Mesendoderm (in vitro differentiated cells): ENCODE results near the gene FH.
A peak's percentile ranks its signal among the peaks of the same experiment; 100 is the strongest.

ENCODE experiments used
- DNase-seq: peaks from one replicate; pipeline ENCODE4 v3.0.0; 2013
- H2AK5ac ChIP-seq: 2 replicates; pipeline ENCODE4 v1.6.1; 2013; ENCODE audit warnings: low read length, inconsistent platforms
- H2BK120ac ChIP-seq: 2 replicates; pipeline ENCODE4 v1.6.1; 2013; ENCODE audit warnings: low read depth, mild to moderate bottlenecking, low read length, moderate library complexity, mixed read lengths
- H2BK15ac ChIP-seq: replicated peaks from 2 replicates; pipeline ENCODE4 v1.6.1; 2013; ENCODE audit warnings: low read depth, mild to moderate bottlenecking, moderate library complexity
- H2BK5ac ChIP-seq: 2 replicates; pipeline ENCODE4 v1.6.1; 2013; ENCODE audit warnings: low read length, inconsistent platforms
- H3K18ac ChIP-seq: 2 replicates; pipeline ENCODE4 v1.6.1; 2013; ENCODE audit warnings: mild to moderate bottlenecking, low read length, mixed read lengths
- H3K23ac ChIP-seq: one replicate; pipeline ENCODE4 v1.6.1; 2013; ENCODE audit warnings: low read length
- H3K27ac ChIP-seq: 2 replicates; pipeline ENCODE4 v1.5.1; 2013; ENCODE audit warnings: low read depth, mild to moderate bottlenecking, inconsistent platforms, low read length, moderate library complexity
- H3K27me3 ChIP-seq: 2 replicates; pipeline ENCODE4 v1.6.1; 2013; ENCODE audit warnings: low read length, control low read depth, mild to moderate bottlenecking, inconsistent platforms; ENCODE audit not compliant: insufficient read depth, poor library complexity
- H3K36me3 ChIP-seq: 2 replicates; pipeline ENCODE4 v1.6.1; 2013; ENCODE audit warnings: low read length, inconsistent platforms; ENCODE audit not compliant: control insufficient read depth, insufficient read depth
- H3K4ac ChIP-seq: one replicate; pipeline ENCODE4 v1.6.1; 2013; ENCODE audit warnings: low read depth, mild to moderate bottlenecking, low read length, moderate library complexity
- H3K4me1 ChIP-seq: 2 replicates; pipeline ENCODE4 v1.6.1; 2013; ENCODE audit warnings: low read depth, low read length, inconsistent platforms; ENCODE audit not compliant: control insufficient read depth
- H3K4me2 ChIP-seq: 2 replicates; pipeline ENCODE4 v1.6.1; 2013; ENCODE audit warnings: low read length
- H3K4me3 ChIP-seq: 2 replicates; pipeline ENCODE4 v1.5.1; 2013; ENCODE audit warnings: mild to moderate bottlenecking, low read length
- H3K56ac ChIP-seq: one replicate; pipeline ENCODE4 v1.6.1; 2013; ENCODE audit warnings: low read length
- H3K79me1 ChIP-seq: 2 replicates; pipeline ENCODE4 v1.6.1; 2013; ENCODE audit warnings: low read length, inconsistent platforms
- H3K79me2 ChIP-seq: 2 replicates; pipeline ENCODE4 v1.6.1; 2013; ENCODE audit warnings: mild to moderate bottlenecking, low read length; ENCODE audit not compliant: control insufficient read depth, insufficient read depth
- H3K9ac ChIP-seq: 2 replicates; pipeline ENCODE4 v1.6.1; 2013; ENCODE audit warnings: low read length, inconsistent platforms
- H4K5ac ChIP-seq: one replicate; pipeline ENCODE4 v1.6.1; 2013; ENCODE audit warnings: low read length
- H4K8ac ChIP-seq: one replicate; pipeline ENCODE4 v1.6.1; 2013; ENCODE audit warnings: low read depth, mild to moderate bottlenecking, control low read depth, low read length, moderate library complexity
- WGBS: extraction: QIAGEN DNeasy Blood & Tissue Kit; methylation state at CpG from one replicate; pipeline ENCODE4 v1.1.7; 2013; ENCODE audit warnings: low lambda C conversion rate, missing lambda C conversion rate; ENCODE audit not compliant: insufficient coverage; ENCODE audit errors: extremely low coverage; 5-methylcytosine and 5-hydroxymethylcytosine counted together

Gene FH

GRCh38 chr1:241499910-241500309 is 19.6 kb downstream of the FH start:
- no peaks in the 10 kb centered on the region for H3K79me2 ChIP-seq
- H4K5ac ChIP-seq = no peak overlapping the region
- H3K4me2 ChIP-seq = no peak overlapping the region
- WGBS = no CpG with 5 or more reads among the region's 2 CpGs
- H3K18ac ChIP-seq = no peak overlapping the region
- H2BK120ac ChIP-seq = no peak overlapping the region
- no peak overlapping the region for H3K56ac ChIP-seq
- no peak overlapping the region for H2BK5ac ChIP-seq
- no peak overlapping the region for H3K4ac ChIP-seq
- H3K27me3 ChIP-seq = no peaks in the 10 kb centered on the region
- DNase-seq = peak; percentile 43
- H3K27ac ChIP-seq = no peak overlapping the region
- H3K23ac ChIP-seq = no peak overlapping the region
- no peak overlapping the region for H3K4me3 ChIP-seq
- H3K9ac ChIP-seq = no peak overlapping the region
- no peak overlapping the region for H4K8ac ChIP-seq
- H2BK15ac ChIP-seq = no peak overlapping the region
- no peaks in the 10 kb centered on the region for H3K79me1 ChIP-seq
- H3K36me3 ChIP-seq = peaks cover 3% of the 10 kb centered on the region
- H3K4me1 ChIP-seq = no peaks in the 10 kb centered on the region
- no peak overlapping the region for H2AK5ac ChIP-seq

- Histone ChIP-seq H3K4me1 (no peaks in the 10 kb centered on the region), H3K27ac (no peak overlapping the region), H4K5ac (no peak overlapping the region), H3K27me3 (no peaks in the 10 kb centered on the region), H3K4ac (no peak overlapping the region), H3K4me2 (no peak overlapping the region), H3K18ac (no peak overlapping the region), H4K8ac (no peak overlapping the region), H2BK120ac (no peak overlapping the region), H2AK5ac (no peak overlapping the region), H3K79me1 (no peaks in the 10 kb centered on the region), H3K56ac (no peak overlapping the region), H3K23ac (no peak overlapping the region), H3K9ac (no peak overlapping the region), H2BK15ac (no peak overlapping the region), H3K4me3 (no peak overlapping the region), H2BK5ac (no peak overlapping the region), H3K36me3 (peaks cover 2% of the 10 kb centered on the region), H3K79me2 (no peaks in the 10 kb centered on the region)
- no peak for DNase-seq
- no CpG with 5 or more reads among the region's 5 CpGs for WGBS
Observed at GRCh38 chr1:241495741-241496140, 23.8 kb downstream of the FH start.

GRCh38 chr1:241488739-241489138 is 30.8 kb downstream of the FH start:
- H3K4me3 ChIP-seq = no peak overlapping the region
- no peaks in the 10 kb centered on the region for H3K79me2 ChIP-seq
- no peak overlapping the region for H3K4me2 ChIP-seq
- no peak overlapping the region for H2BK120ac ChIP-seq
- H2AK5ac ChIP-seq = no peak overlapping the region
- H4K5ac ChIP-seq = no peak overlapping the region
- no peak overlapping the region for H2BK15ac ChIP-seq
- no peaks in the 10 kb centered on the region for H3K4me1 ChIP-seq
- DNase-seq = no peak
- no peak overlapping the region for H2BK5ac ChIP-seq
- H4K8ac ChIP-seq = no peak overlapping the region
- no CpG with 5 or more reads among the region's 1 CpG for WGBS
- H3K27ac ChIP-seq = no peak overlapping the region
- H3K18ac ChIP-seq = no peak overlapping the region
- no peak overlapping the region for H3K56ac ChIP-seq
- no peak overlapping the region for H3K9ac ChIP-seq
- no peak overlapping the region for H3K23ac ChIP-seq
- no peak overlapping the region for H3K4ac ChIP-seq
- H3K79me1 ChIP-seq = no peaks in the 10 kb centered on the region
- H3K27me3 ChIP-seq = no peaks in the 10 kb centered on the region
- H3K36me3 ChIP-seq = no peaks in the 10 kb centered on the region

GRCh38 chr1:241485554-241485992 is 34.0 kb downstream of the FH start:
- Histone ChIP-seq H3K36me3 (no peaks in the 10 kb centered on the region), H2BK120ac (no peak overlapping the region), H3K4me1 (no peaks in the 10 kb centered on the region), H3K4me2 (no peak overlapping the region), H3K23ac (no peak overlapping the region), H4K5ac (no peak overlapping the region), H3K79me2 (no peaks in the 10 kb centered on the region), H2AK5ac (no peak overlapping the region), H3K27me3 (no peaks in the 10 kb centered on the region), H2BK15ac (no peak overlapping the region), H3K4me3 (no peak overlapping the region), H3K9ac (no peak overlapping the region), H3K4ac (no peak overlapping the region), H3K27ac (no peak overlapping the region), H3K18ac (no peak overlapping the region), H3K79me1 (no peaks in the 10 kb centered on the region), H4K8ac (no peak overlapping the region), H2BK5ac (no peak overlapping the region), H3K56ac (no peak overlapping the region)
- WGBS = no CpG with 5 or more reads among the region's 4 CpGs
- DNase-seq = peak; percentile 57

- no peak overlapping the region for H2BK5ac ChIP-seq
- no peak overlapping the region for H3K4me2 ChIP-seq
- no peak overlapping the region for H3K4ac ChIP-seq
- H3K27ac ChIP-seq = no peak overlapping the region
- no peak overlapping the region for H4K5ac ChIP-seq
- no CpG with 5 or more reads among the region's 3 CpGs for WGBS
- no peak overlapping the region for H3K4me3 ChIP-seq
- H3K18ac ChIP-seq = no peak overlapping the region
- H2BK120ac ChIP-seq = no peak overlapping the region
- no peaks in the 10 kb centered on the region for H3K27me3 ChIP-seq
- no peaks in the 10 kb centered on the region for H3K36me3 ChIP-seq
- H2BK15ac ChIP-seq = no peak overlapping the region
- H4K8ac ChIP-seq = no peak overlapping the region
- DNase-seq = no peak
- H3K56ac ChIP-seq = no peak overlapping the region
- no peaks in the 10 kb centered on the region for H3K79me1 ChIP-seq
- H2AK5ac ChIP-seq = no peak overlapping the region
- H3K4me1 ChIP-seq = no peaks in the 10 kb centered on the region
- no peak overlapping the region for H3K23ac ChIP-seq
- no peak overlapping the region for H3K9ac ChIP-seq
- H3K79me2 ChIP-seq = no peaks in the 10 kb centered on the region
Observed at GRCh38 chr1:241485145-241485544, 34.4 kb downstream of the FH start.

- Histone ChIP-seq H3K9ac (no peak overlapping the region), H3K4me2 (no peak overlapping the region), H3K4me1 (no peaks in the 10 kb centered on the region), H2BK15ac (no peak overlapping the region), H3K23ac (no peak overlapping the region), H3K79me1 (no peaks in the 10 kb centered on the region), H3K27ac (no peak overlapping the region), H3K56ac (no peak overlapping the region), H3K27me3 (no peaks in the 10 kb centered on the region), H3K79me2 (no peaks in the 10 kb centered on the region), H3K36me3 (no peaks in the 10 kb centered on the region), H3K4me3 (no peak overlapping the region), H4K8ac (no peak overlapping the region), H3K18ac (no peak overlapping the region), H4K5ac (no peak overlapping the region), H2BK120ac (no peak overlapping the region), H2BK5ac (no peak overlapping the region), H2AK5ac (no peak overlapping the region), H3K4ac (no peak overlapping the region)
- WGBS = no CpG with 5 or more reads among the region's 1 CpG
- no peak for DNase-seq
Observed at GRCh38 chr1:241482761-241483250, 36.7 kb downstream of the FH start.
